ENCODE results near the gene TUBGCP3. TPM values are rescaled to one million over a fixed set of nuclear protein-coding genes. Genes with fewer than 3 reads are reported as not detected.

TUBGCP3 gene
- total RNA-seq, 2 experiments from 2014 or later, result 53.0 to 69.7 TPM

DNA sequence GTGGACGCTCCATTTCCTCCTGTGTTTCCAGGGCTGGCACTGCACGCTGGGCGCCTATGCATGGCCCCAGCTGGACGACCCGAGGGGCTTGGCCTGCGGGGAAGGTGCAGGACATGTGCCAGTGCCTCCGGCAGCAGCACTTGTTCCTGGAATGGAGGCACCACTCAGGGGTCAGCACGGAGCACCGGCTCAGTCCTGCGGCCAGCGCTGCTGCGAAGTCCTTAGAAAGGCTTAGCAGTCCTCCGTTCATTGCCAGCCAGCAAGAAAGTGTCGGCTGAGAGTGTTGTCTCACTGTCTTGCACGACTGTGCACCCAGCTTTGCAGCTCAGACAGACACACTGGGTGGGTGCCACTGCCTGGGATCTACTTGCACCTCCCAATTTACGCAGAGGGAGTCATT is 36.1 kb upstream of the TUBGCP3 start:
- Mint-ChIP-seq H3K36me3 (no peaks in the 10 kb centered on the region), H3K4me1 (no peaks in the 10 kb centered on the region), H3K27me3 (peaks cover 9% of the 10 kb centered on the region), H3K9me3 (ENCODE audit: low read depth) (no peaks in the 10 kb centered on the region), H3K4me3 (no peak overlapping the region), H3K27ac (no peak overlapping the region)
- CTCF ChIA-PET, result no interaction called here
- ATAC-seq, result no peak
- no peak for DNase-seq

- CTCF ChIA-PET, result no interaction called here
These were observed 35.2 kb upstream of the TUBGCP3 start for GRCh38 chr13:112623051-112623711.

GRCh38 chr13:112622375-112622774 is 34.4 kb upstream of the TUBGCP3 start:
- no peaks in the 10 kb centered on the region for H3K4me1 Mint-ChIP-seq
- H3K9me3 Mint-ChIP-seq (ENCODE audit: low read depth), result no peaks in the 10 kb centered on the region
- no peak for ATAC-seq
- peaks cover 7% of the 10 kb centered on the region for H3K27me3 Mint-ChIP-seq
- H3K4me3 Mint-ChIP-seq, result no peak overlapping the region
- H3K36me3 Mint-ChIP-seq, result no peaks in the 10 kb centered on the region
- no peak overlapping the region for H3K27ac Mint-ChIP-seq
- DNase-seq, result no peak
- CTCF ChIA-PET, result no interaction called here

More at GRCh38 chr13:112623051-112623711, 35.2 kb upstream of the TUBGCP3 start:
- H3K27ac Mint-ChIP-seq, result no peak overlapping the region
- H3K36me3 Mint-ChIP-seq, result no peaks in the 10 kb centered on the region
- H3K27me3 Mint-ChIP-seq, result peaks cover 7% of the 10 kb centered on the region
- H3K9me3 Mint-ChIP-seq (ENCODE audit: low read depth), result no peaks in the 10 kb centered on the region
- H3K4me1 Mint-ChIP-seq, result no peaks in the 10 kb centered on the region
- no peak overlapping the region for H3K4me3 Mint-ChIP-seq
- DNase-seq, result no peak
- no peak for ATAC-seq

GRCh38 chr13:112619730-112620631 is 32.0 kb upstream of the TUBGCP3 start:
- ATAC-seq (peak; percentile 66), DNase-seq (no peak)
- H3K9me3 Mint-ChIP-seq (ENCODE audit: low read depth), result no peaks in the 10 kb centered on the region
- no peaks in the 10 kb centered on the region for H3K36me3 Mint-ChIP-seq
- H3K4me3 Mint-ChIP-seq, result peak overlapping the region; percentile 4
- H3K27me3 Mint-ChIP-seq, result peaks cover 14% of the 10 kb centered on the region
- no peaks in the 10 kb centered on the region for H3K4me1 Mint-ChIP-seq
- CTCF ChIA-PET, result no interaction called here
- H3K27ac Mint-ChIP-seq, result no peak overlapping the region

- Mint-ChIP-seq H3K36me3 (no peaks in the 10 kb centered on the region), H3K27me3 (peaks cover 26% of the 10 kb centered on the region), H3K4me1 (no peaks in the 10 kb centered on the region), H3K27ac (no peak overlapping the region), H3K9me3 (ENCODE audit: low read depth) (no peaks in the 10 kb centered on the region), H3K4me3 (no peak overlapping the region)
- no peak for ATAC-seq
- no peak for DNase-seq
- CTCF ChIA-PET, result interaction anchor here (1.3 kb wide), 1 partner anchor 13 kb away, joined by 5 read pairs; no protein-coding TSS in a partner anchor
These were observed 30.5 kb upstream of the TUBGCP3 start for GRCh38 chr13:112618501-112618900.

DNA sequence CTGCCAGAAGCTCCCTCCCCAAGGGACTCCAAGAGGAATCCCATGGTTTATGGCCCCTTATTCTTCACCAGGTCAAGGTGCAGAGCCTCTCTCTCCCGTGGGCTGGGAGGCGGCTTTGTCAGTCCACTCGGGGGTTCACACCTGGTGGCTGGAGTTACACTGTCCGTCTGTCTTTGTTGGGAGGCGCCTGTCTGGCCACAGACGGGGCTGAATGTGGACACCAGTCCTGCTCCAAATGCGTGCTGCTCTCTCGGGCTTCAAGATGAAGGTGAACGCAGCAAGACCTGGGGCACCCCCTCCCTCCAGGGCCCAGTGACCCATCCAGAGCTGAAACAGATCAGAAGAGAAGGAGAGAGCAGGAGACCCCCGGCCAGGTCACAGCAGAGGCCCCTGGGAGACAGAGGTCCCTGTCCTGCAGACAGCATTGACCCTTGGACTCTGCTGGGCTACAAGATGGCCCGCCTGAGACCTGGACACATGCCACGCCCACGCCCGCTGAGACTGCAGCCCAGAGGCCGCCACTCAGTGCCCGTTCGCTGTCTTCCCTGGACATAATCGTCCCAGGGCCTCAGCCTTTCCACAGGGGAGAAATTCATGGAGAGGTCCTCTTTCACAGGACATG is 29.9 kb upstream of the TUBGCP3 start:
- peaks cover 26% of the 10 kb centered on the region for H3K27me3 Mint-ChIP-seq
- ATAC-seq (no peak), DNase-seq (no peak)
- H3K9me3 Mint-ChIP-seq (ENCODE audit: low read depth), result no peaks in the 10 kb centered on the region
- no peak overlapping the region for H3K27ac Mint-ChIP-seq
- CTCF ChIA-PET, result interaction anchor here (1.3 kb wide), 1 partner anchor 12 kb away, joined by 5 read pairs; no protein-coding TSS in a partner anchor
- H3K4me1 Mint-ChIP-seq, result no peaks in the 10 kb centered on the region
- no peaks in the 10 kb centered on the region for H3K36me3 Mint-ChIP-seq
- no peak overlapping the region for H3K4me3 Mint-ChIP-seq

- Mint-ChIP-seq H3K4me3 (no peak overlapping the region), H3K27me3 (peaks cover 24% of the 10 kb centered on the region), H3K9me3 (ENCODE audit: low read depth) (no peaks in the 10 kb centered on the region), H3K36me3 (no peaks in the 10 kb centered on the region), H3K4me1 (no peaks in the 10 kb centered on the region), H3K27ac (no peak overlapping the region)
- peak; percentile 57 for ATAC-seq
- DNase-seq, result no peak
- CTCF ChIA-PET, result interaction anchor here (1.3 to 2.0 kb wide), 2 partner anchors 11 kb away, joined by 5 to 10 read pairs; no protein-coding TSS in a partner anchor
These were observed 28.8 kb upstream of the TUBGCP3 start for GRCh38 chr13:112616586-112617362.

DNA sequence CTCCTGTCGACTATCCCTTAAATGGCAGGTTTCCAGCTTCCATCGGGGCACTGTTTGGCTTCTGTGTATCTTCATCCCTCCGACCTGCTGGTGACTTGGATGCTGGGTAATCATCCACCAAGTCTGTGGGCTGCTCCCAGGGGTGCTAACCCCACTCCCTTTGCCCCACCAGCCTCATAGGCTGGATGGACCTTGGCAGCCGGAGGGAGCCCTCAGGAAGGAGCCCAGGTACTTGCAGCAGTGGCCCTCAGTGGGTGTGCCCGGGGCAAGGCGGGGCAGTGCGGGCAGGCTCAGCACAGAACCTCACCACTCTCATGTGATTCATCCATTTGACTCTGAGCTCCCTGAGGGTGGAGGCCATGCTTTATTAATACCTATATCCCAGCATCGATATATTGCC is 27.4 kb upstream of the TUBGCP3 start:
- CTCF ChIA-PET, result interaction anchor here (2.0 kb wide), 1 partner anchor 9 kb away, joined by 10 read pairs; no protein-coding TSS in a partner anchor
- H3K36me3 Mint-ChIP-seq, result no peaks in the 10 kb centered on the region
- no peak for ATAC-seq
- H3K27me3 Mint-ChIP-seq, result peaks cover 32% of the 10 kb centered on the region
- no peak for DNase-seq
- no peaks in the 10 kb centered on the region for H3K9me3 Mint-ChIP-seq (ENCODE audit: low read depth)
- H3K4me1 Mint-ChIP-seq, result no peaks in the 10 kb centered on the region
- no peak overlapping the region for H3K27ac Mint-ChIP-seq
- no peak overlapping the region for H3K4me3 Mint-ChIP-seq

GRCh38 chr13:112614835-112615234 is 26.9 kb upstream of the TUBGCP3 start:
- DNase-seq, result no peak
- H3K36me3 Mint-ChIP-seq, result no peaks in the 10 kb centered on the region
- no peak for ATAC-seq
- CTCF ChIA-PET, result interaction anchor here (1.5 to 2.0 kb wide), 2 partner anchors 9 to 171 kb away, joined by 3 to 10 read pairs; no protein-coding TSS in a partner anchor
- H3K4me3 Mint-ChIP-seq, result no peak overlapping the region
- H3K27ac Mint-ChIP-seq, result no peak overlapping the region
- no peaks in the 10 kb centered on the region for H3K9me3 Mint-ChIP-seq (ENCODE audit: low read depth)
- H3K27me3 Mint-ChIP-seq, result peaks cover 36% of the 10 kb centered on the region
- H3K4me1 Mint-ChIP-seq, result no peaks in the 10 kb centered on the region

DNA sequence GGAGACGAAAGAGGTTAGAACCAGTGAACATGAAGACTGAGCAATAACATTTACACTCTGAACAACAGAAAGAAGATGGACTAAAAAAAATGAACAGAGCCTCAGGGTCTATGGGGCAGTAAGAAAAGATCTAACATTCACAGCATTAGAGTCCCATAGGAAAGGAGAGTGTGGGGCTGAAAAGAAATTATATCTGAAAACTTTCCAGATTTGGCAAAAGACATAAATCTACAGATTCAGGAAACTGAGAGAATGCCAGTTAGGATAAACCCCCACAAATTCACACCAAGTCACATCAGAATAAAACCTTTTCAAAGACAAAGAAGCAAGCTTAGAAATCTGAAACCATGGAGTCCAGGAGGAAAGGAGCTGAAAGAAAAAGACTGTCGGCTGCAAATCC is 20.3 kb upstream of the TUBGCP3 start:
- ATAC-seq, result no peak
- no peak overlapping the region for H3K27ac Mint-ChIP-seq

GRCh38 chr13:112606109-112607001 is 18.4 kb upstream of the TUBGCP3 start:
- H3K4me3 Mint-ChIP-seq, result peak overlapping the region; percentile 66
- H3K36me3 Mint-ChIP-seq, result no peaks in the 10 kb centered on the region
- peak; percentile 100 for ATAC-seq
- CTCF ChIA-PET, result interaction anchor here (0.9 to 2.1 kb wide), 13 partner anchors 9 to 163 kb away, joined by 3 to 17 read pairs (median 4); no protein-coding TSS in a partner anchor
- H3K9me3 Mint-ChIP-seq (ENCODE audit: low read depth), result no peaks in the 10 kb centered on the region
- peak; percentile 92 for DNase-seq
- H3K27ac Mint-ChIP-seq, result no peak overlapping the region
- H3K27me3 Mint-ChIP-seq, result peaks cover 50% of the 10 kb centered on the region
- peaks cover 10% of the 10 kb centered on the region for H3K4me1 Mint-ChIP-seq

More for the DNA sequence above, 20.3 kb upstream of the TUBGCP3 start:
- Mint-ChIP-seq H3K36me3 (no peaks in the 10 kb centered on the region), H3K4me1 (peaks cover 10% of the 10 kb centered on the region), H3K4me3 (no peak overlapping the region), H3K27me3 (peaks cover 46% of the 10 kb centered on the region), H3K9me3 (ENCODE audit: low read depth) (no peaks in the 10 kb centered on the region)
- DNase-seq, result no peak
- CTCF ChIA-PET, result interaction anchor here (1.6 kb wide), 1 partner anchor 165 kb away, joined by 3 read pairs; no protein-coding TSS in a partner anchor

DNA sequence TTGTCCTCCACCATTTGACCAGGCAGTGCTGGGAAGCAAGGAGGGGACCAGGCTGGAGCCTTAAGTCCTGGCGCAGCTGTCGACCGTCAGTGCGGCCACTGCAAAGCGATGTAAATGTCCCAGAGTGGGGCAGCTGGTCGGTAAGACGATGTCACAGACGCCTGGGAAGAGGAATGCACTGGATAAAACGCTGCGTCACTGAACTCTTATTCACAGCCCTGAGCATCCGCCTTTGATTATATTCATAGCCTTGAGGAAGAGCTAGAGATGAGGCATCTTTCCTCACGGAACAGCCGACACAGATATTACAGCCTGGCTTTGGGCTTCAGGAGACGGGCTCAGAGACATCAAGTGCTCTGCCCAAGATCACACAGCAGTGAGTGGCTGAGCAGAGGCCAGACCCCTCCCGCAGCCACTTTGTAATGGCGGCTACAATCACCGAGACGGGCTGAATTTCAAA is 17.6 kb upstream of the TUBGCP3 start:
- H3K27ac Mint-ChIP-seq, result no peak overlapping the region
- ATAC-seq (no peak), DNase-seq (no peak)
- CTCF ChIA-PET, result interaction anchor here (0.9 to 2.1 kb wide), 14 partner anchors 9 to 162 kb away, joined by 3 to 17 read pairs (median 4); no protein-coding TSS in a partner anchor
- H3K9me3 Mint-ChIP-seq (ENCODE audit: low read depth), result no peaks in the 10 kb centered on the region
- no peaks in the 10 kb centered on the region for H3K36me3 Mint-ChIP-seq
- H3K27me3 Mint-ChIP-seq, result peaks cover 42% of the 10 kb centered on the region
- peak overlapping the region; percentile 66 for H3K4me3 Mint-ChIP-seq
- H3K4me1 Mint-ChIP-seq, result peaks cover 10% of the 10 kb centered on the region

Measured in activated CD8-positive, alpha-beta memory T cell treated with anti-CD3 and anti-CD28 coated beads, Interleukin-2, amount 10 ng/mL, durations not matched to agents 7 days and 5 days (primary cell).